ENCODE measurements around the gene TPRN.

DNA sequence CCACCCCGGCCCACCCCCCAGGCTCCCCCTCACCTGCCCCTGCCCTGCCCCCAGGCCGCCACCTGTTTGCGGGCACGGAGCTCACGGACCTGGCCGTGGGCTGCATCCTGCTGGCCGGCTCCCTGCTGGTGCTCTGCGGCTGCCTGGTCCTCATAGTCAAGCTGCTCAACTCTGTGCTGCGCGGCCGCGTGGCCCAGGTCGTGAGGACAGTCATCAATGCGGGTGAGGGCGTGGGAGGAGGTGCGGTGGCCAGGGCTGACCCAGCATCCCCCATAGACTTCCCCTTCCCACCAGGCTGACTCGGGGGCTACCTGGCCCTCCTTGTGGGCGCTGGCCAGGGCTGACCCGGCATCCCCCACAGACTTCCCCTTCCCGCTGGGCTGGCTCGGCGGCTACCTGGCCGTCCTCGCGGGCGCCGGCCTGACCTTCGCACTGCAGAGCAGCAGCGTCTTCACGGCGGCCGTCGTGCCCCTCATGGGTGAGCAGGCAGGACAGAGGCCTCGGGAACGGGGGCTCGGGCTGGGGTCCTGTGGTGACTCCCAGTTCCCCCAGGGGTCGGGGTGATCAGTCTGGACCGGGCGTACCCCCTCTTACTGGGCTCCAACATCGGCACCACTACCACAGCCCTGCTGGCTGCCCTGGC, 33.6 kb upstream of the TPRN start:
- TF ChIP-seq CTCF (conservative IDR thresholded peaks at IDR 0.05; ENCODE audit: low read depth in 2 of 2) (no peak), POLR2AphosphoS5 (IDR thresholded peaks at IDR 0.05; ENCODE audit: low read depth) (no peak), CREB1 (CRISPR knock-in tag; IDR thresholded peaks at IDR 0.05; ENCODE audit: low read depth) (no peak), EZH2 (IDR thresholded peaks at IDR 0.05; ENCODE audit: low read depth, unreplicated experiment) (no peak), EZH2phosphoT487 (IDR thresholded peaks at IDR 0.05; ENCODE audit: unreplicated experiment) (no peak), JUNB (IDR thresholded peaks at IDR 0.05; ENCODE audit: unreplicated experiment) (no peak), NANOG (IDR thresholded peaks at IDR 0.05; ENCODE audit: borderline replicate concordance) (no peak), ZNF114 (CRISPR knock-in tag; IDR thresholded peaks at IDR 0.05) (no peak), STAT1 (IDR thresholded peaks at IDR 0.05; ENCODE audit: unreplicated experiment) (no peak)
- TF ChIP-seq, protein P1, sequence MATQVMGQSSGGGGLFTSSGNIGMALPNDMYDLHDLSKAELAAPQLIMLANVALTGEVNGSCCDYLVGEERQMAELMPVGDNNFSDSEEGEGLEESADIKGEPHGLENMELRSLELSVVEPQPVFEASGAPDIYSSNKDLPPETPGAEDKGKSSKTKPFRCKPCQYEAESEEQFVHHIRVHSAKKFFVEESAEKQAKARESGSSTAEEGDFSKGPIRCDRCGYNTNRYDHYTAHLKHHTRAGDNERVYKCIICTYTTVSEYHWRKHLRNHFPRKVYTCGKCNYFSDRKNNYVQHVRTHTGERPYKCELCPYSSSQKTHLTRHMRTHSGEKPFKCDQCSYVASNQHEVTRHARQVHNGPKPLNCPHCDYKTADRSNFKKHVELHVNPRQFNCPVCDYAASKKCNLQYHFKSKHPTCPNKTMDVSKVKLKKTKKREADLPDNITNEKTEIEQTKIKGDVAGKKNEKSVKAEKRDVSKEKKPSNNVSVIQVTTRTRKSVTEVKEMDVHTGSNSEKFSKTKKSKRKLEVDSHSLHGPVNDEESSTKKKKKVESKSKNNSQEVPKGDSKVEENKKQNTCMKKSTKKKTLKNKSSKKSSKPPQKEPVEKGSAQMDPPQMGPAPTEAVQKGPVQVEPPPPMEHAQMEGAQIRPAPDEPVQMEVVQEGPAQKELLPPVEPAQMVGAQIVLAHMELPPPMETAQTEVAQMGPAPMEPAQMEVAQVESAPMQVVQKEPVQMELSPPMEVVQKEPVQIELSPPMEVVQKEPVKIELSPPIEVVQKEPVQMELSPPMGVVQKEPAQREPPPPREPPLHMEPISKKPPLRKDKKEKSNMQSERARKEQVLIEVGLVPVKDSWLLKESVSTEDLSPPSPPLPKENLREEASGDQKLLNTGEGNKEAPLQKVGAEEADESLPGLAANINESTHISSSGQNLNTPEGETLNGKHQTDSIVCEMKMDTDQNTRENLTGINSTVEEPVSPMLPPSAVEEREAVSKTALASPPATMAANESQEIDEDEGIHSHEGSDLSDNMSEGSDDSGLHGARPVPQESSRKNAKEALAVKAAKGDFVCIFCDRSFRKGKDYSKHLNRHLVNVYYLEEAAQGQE (IDR thresholded peaks at IDR 0.05; ENCODE audit: unreplicated experiment), result no peak
- TF ChIP-seq, protein P2, sequence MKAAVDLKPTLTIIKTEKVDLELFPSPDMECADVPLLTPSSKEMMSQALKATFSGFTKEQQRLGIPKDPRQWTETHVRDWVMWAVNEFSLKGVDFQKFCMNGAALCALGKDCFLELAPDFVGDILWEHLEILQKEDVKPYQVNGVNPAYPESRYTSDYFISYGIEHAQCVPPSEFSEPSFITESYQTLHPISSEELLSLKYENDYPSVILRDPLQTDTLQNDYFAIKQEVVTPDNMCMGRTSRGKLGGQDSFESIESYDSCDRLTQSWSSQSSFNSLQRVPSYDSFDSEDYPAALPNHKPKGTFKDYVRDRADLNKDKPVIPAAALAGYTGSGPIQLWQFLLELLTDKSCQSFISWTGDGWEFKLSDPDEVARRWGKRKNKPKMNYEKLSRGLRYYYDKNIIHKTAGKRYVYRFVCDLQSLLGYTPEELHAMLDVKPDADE (IDR thresholded peaks at IDR 0.05), result no peak

Measured in GM23338 (cell line).